GM19099 (cell line): ENCODE results near the gene VSTM2B.

ENCODE experiments used
- POLR2A ChIP-seq: IDR thresholded peaks from 3 replicates; pipeline ENCODE4 v1.6.1; 2011; ENCODE audit warnings: low read depth; ENCODE audit not compliant: insufficient read length; ENCODE audit errors: extremely low read depth

The VSTM2B gene

DNA sequence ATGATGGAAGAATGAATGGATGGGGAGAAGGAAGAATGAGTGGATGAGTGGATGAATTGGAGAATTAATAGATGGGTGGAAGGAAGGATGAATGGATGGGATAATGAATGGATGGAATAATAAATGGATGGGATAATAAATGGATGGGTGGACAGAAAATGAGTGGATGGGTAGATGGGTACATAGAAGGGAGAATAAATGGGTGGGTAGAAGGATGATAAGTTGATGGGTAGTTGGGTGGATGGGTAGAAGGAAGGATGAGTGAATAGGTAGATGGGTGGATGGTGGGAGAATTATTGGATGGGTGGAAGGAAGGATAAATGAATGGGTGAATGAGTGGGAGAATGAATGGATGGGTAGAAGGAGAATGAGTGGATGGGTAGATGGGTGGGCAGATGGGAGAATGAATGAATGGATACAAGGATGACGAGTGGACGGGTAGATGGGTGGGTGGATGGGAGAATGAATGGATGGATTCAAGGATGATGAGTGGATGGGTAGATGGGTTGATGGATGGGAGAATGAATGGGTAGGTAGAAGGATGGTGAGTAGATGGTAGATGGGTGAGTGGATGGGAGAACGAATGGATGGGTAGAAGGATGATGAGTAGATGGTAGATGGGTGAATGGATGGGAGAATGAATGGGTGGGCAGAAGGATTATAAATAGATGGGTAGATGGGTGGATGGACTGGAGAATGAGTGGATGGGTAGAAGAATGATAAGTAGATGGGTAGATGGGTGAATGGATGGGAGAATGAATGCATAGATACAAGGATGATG, 15.9 kb downstream of the VSTM2B start:
- no peak for TF ChIP-seq POLR2A

GRCh38 chr19:29542327-29542726, 16.5 kb downstream of the VSTM2B start:
- no peak for TF ChIP-seq POLR2A

- no peak for TF ChIP-seq POLR2A
These were observed 17.0 kb downstream of the VSTM2B start for GRCh38 chr19:29542776-29543175.

DNA sequence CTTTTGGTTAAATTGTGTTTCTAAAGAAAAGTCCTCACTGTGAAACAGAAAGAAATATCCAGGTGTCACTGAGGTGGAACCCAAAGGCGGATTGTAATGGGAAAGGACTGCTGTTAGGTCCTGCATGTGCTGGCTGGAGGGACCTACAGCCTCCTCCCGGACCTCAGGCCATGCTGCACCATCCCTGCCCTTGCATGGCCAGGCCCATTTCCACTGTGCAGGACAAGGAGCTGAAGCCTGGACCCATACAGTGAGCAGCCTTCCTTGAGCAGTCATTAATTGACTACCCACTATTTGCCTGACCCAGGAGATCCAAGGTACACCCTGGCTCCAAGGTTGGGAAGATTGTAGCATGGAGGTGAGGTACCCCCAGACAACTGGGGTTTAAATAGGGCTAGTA, 17.6 kb downstream of the VSTM2B start:
- TF ChIP-seq POLR2A = no peak

DNA sequence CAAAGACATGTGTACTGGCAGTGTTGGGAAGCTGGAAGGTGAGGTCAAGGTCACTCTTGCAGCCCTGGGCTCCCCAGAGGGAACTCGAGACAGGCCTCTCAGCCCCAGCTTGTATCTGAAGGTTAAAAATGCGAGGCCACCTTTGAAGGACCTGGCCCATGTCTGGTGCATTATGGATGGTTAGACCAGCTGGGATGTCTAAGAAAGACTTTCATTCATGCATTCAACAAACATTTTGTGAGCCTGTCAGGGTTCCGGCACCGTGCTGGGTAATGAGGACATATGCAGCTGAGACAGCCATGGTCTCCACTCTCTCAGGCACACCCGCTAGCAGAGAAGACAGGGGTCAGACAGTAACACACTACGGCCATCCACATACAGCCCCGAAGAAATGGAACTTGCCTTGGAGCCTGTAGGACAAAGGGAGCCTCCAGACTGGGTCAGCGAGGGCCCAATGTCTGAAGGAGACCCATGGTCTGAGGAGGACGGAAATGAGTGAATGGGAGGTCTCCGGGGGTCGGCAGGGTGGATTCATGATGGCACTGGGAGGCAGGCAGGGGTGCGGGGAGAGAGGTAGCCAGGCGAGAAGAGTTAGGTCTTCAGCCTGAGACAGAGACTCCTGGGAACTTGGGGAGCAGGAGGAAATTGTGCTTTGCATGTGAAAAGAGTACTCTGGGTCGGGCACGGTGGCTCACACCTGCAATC, 19.0 kb downstream of the VSTM2B start:
- no peak for TF ChIP-seq POLR2A

DNA sequence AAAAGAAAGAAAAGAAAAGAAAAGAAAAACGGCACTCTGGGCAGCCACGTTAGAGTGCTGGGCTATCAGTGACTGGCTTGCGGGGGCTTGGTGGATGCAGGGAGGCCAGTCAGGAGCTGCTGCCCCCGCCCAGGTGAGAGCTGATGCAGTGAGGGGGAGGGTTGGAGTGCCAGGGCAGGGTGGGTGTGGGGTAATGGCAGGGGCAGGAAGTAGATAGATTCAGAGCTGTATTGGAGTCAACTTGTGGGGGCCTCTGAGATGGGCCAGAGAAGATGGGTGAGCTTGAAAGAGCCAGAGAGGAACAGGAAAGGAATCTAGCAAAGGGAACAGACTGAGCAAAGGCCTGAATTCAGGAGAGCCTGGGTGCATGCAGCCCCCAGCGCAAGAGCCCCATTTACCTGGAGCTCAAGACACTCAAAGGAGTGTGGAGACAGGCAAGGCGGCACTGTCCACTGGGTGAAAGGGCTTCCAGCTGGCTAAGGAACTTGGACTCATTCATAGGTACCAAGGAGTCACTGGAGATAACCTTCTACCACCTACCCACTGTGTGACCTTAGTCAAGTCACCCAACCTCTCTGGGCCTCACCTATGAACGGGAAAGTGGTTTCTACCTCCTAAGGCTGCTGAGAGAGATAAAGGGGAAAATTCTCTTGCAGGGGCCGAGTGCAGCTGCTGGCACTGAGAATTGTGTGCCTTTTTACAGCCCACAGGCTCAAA, 20.2 kb downstream of the VSTM2B start:
- no peak for TF ChIP-seq POLR2A

- no peak for TF ChIP-seq POLR2A
These were observed 20.9 kb downstream of the VSTM2B start for GRCh38 chr19:29546583-29547190.

DNA sequence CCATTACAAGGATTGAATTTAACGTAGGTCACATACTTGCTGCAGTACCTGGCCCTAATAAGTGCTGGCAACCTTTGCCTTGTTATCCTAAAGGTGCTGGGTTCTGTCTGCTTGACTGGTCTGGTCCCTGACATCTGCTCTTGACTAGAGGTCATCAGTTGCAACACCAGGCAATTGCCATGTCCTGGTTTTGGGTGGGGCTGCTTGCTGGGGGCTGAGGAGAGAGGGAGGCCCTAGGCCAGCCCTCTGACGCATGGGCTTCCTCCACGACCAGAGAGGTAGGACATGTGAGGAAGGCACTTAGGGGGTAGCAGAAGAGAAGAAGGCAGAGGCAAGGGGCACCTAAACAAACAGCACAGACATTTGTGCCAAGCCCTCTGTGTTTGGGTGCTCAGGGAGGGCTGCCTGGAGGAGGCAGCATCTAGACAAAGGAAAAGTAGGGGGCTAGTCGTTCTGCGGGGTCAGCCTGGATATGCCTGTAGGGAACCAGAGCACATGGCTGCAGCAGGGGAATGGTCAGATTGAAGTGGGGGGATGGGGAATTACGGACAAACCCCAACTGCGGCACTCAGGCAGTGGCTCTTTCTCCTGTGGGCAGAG, 21.7 kb downstream of the VSTM2B start:
- TF ChIP-seq POLR2A = no peak

DNA sequence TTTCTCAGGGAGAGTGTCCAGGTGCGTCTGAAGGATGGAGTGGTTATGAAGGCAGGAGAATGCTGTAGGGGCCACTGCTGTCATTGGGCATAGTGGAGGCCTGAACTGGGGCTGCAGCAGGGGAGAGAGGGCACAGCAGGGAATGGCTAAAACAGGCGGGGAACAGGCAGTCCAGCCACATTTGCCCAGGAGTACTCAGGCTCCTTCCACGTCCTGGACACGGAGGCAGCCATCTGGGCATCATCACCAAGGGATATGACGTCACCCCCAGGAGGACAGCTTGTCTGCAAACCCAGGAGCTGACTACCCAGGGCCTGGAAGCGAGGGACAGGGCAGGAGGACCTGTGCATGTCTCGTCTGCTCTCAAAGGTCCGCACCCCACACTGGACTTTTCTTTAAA, 22.2 kb downstream of the VSTM2B start:
- TF ChIP-seq POLR2A = no peak

DNA sequence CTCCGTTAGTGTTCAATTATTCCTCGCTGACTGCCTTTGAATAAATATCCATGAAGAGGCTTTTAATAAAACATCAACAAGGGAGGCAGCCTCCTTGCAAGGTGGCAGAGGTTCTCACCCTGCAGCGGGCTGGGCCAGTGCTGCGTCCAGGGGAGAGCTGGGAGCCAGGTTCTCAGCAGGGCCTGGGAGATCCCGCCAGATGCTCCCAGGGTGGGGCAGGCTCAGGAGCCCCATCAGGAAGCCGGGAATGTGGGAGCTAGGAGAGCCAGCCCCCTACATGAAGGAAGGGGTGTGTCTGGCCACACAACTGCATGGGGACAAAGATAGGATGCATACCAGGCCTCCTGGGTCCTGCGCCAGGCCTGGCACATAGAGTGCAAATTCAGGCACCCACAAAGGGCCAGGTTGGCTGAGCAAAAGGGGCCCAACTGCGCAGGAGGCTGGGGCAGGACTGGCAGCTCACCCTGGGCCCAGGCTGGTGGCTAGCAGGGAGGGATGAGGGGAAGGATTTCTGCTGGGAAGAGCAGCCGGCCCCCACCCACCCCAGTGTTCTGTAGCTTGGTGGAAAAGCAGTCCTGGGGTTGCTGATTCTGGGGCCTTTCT, 22.8 kb downstream of the VSTM2B start:
- TF ChIP-seq POLR2A = no peak

DNA sequence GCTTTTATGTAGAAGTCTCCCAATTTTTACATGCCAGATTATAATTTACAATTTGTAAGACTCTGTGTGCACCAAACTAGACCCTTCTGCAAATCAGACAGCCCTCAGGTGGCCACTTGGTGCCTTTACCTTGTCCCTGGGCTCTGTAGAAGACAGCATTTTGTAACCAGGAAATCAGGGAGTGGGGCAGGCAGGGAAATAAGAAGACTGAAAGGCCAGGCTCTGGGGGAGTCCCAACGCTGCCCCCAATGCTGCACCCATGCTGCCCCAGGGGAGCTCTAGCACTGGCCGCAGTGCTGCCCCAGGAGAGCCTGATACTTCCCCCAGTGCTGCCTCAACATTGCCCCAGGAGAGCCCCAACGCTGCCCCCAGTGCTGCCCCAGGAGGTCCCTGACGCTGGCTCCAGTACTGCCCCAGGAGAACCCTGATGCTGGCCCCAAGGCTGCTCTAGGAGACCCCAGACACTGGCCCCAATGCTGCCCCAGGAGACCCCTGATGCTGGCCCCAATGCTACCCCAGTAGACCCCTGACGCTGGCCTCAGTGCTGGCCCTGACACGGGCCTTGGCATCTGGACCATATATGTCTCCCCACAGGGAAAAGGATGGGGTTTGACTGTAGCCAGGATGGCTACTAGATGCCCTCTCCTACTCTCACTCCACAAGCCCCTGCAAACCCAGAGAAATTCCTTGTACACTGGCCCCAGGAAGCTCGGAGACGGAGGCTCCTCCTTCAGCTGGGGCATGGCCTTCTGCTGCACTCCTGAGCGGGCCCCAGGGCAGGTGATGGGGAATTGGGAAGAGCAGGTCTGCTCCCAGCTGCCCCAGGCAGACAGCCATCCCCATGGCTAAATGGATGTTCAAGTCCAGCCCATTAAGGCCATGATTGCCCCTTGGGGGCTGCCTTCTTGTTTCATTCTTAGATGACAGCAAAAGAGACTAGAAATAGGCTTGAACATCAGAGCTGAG, 23.6 kb downstream of the VSTM2B start:
- no peak for TF ChIP-seq POLR2A

GRCh38 chr19:29550896-29551295, 25.1 kb downstream of the VSTM2B start:
- no peak for TF ChIP-seq POLR2A

DNA sequence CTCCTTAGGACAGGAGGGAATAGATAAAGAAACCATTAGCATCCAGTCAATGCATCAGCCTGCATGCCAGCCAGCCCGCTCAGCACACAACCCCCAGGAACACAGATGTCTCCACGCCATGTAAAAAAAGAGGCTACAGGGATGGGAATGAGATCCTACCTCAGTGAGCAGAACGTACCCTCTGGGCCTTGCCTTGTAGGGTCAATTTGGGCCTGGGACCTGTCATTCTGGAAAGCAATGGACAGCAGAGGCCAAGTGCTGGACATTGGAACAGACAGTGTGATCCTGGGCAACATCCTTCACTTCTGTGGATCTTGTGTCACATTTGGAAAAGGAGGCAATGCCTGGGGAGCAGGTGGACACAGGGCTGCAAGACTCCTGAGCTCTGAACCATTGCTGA, 26.0 kb downstream of the VSTM2B start:
- TF ChIP-seq POLR2A = no peak
